GM12878 (cell line): ENCODE data around the gene GSE1. TPM values are rescaled to one million over a fixed set of nuclear protein-coding genes. Genes with fewer than 3 reads are reported as not detected.

Source experiments
- ATAC-seq: fragments of 200-7000 bp; cut with Tn5 transposase; 3 replicates; pipeline ENCODE4 v1.9.1; 2020; ENCODE audit warnings: mild to moderate bottlenecking, moderate library complexity
- BruUV-seq: library from RNA; stranded (reverse); fragments of 400-500 nt; replicated peaks from 2 replicates; lab custom pipeline; 2021; lab: Mats Ljungman, UMichigan
- CTCF ChIA-PET: fragments of 300-600 bp; sonication (Branson Sonifier 250); formaldehyde crosslinking; extraction: SDS; loops from one replicate; lab custom pipeline; 2021; ENCODE audit warnings: inconsistent platforms; lab: Yijun Ruan, JAX
- POLR2A ChIA-PET: fragments of 350-600 bp; formaldehyde crosslinking; extraction: SDS; loops from one replicate; lab custom pipeline; 2021; ENCODE audit warnings: inconsistent platforms; lab: Charles Lee
- RAD21 ChIA-PET: fragments of 300-600 bp; sonication (Branson Sonifier 250); formaldehyde crosslinking; loops from one replicate; lab custom pipeline; 2023; ENCODE audit warnings: antibody characterized with exemption; ENCODE audit not compliant: unreplicated experiment; lab: Charles Lee
- SMC1A ChIA-PET: fragments of 300-600 bp; sonication (Branson Sonifier 250); formaldehyde crosslinking; loops from one replicate; lab custom pipeline; 2023; ENCODE audit not compliant: unreplicated experiment, uncharacterized antibody; lab: Charles Lee
- DNase-seq: peaks from one replicate; pipeline ENCODE4 v3.0.0-alpha.2; 2011; ENCODE audit warnings: low read depth, low spot score
- FAIRE-seq: peaks from 3 replicates; lab custom pipeline; 2011; peaks lifted over from hg19 to GRCh38; lab: Jason Lieb, UNC
- H2AFZ ChIP-seq: 2 replicates; pipeline ENCODE4 v1.6.0; 2011; ENCODE audit warnings: low read depth, low read length, control low read depth; ENCODE audit not compliant: control insufficient read depth
- H3K27ac ChIP-seq: 2 replicates; pipeline ENCODE4 v1.5.1; 2011; ENCODE audit warnings: control low read depth; ENCODE audit not compliant: control insufficient read depth, insufficient read depth
- H3K27me3 ChIP-seq, 2 experiments: replicated peaks in 1 of 2; 2 replicates each; pipeline versions ENCODE4 v1.6.0 to v1.6.1; 2011; ENCODE audit warnings: low read length in 1 of 2; ENCODE audit not compliant: control insufficient read depth in 2 of 2, insufficient read depth in 2 of 2
- H3K36me3 ChIP-seq, 2 experiments: 2 replicates each; pipeline ENCODE4 v1.5.1; 2011; ENCODE audit warnings: low read length in 1 of 2; ENCODE audit not compliant: control insufficient read depth in 2 of 2, insufficient read depth in 2 of 2
- H3K4me1 ChIP-seq: 2 replicates; pipeline ENCODE4 v1.6.1; 2011; ENCODE audit warnings: mild to moderate bottlenecking, low read length, moderate library complexity, mixed read lengths; ENCODE audit not compliant: control insufficient read depth, insufficient read depth
- H3K4me2 ChIP-seq: 2 replicates; pipeline ENCODE4 v1.6.0; 2011; ENCODE audit warnings: control low read depth; ENCODE audit not compliant: control insufficient read depth, insufficient read depth
- H3K4me3 ChIP-seq: fragments of 200-600 bp; sonication (generic); 2 replicates; pipeline ENCODE4 v1.5.1; 2016
- H3K79me2 ChIP-seq: 2 replicates; pipeline ENCODE4 v1.6.0; 2011; ENCODE audit warnings: low read length; ENCODE audit not compliant: control insufficient read depth, insufficient read depth
- H3K9ac ChIP-seq: 2 replicates; pipeline ENCODE4 v1.8.0; 2011; ENCODE audit warnings: low read length, control low read depth, mixed read lengths; ENCODE audit not compliant: control insufficient read depth, insufficient read depth
- H3K9me3 ChIP-seq: replicated peaks from 3 replicates; pipeline ENCODE4 v1.5.1; 2011; ENCODE audit warnings: mild to moderate bottlenecking, low read length; ENCODE audit not compliant: control insufficient read depth, insufficient read depth
- H4K20me1 ChIP-seq: 2 replicates; pipeline ENCODE4 v1.6.0; 2011; ENCODE audit not compliant: control insufficient read depth, insufficient read depth
- ETV6 ChIP-seq, 2 experiments: fragments of 450-650 bp in 1 of 2; IDR thresholded peaks in 1 of 2; conservative IDR thresholded peaks in 1 of 2; 2 replicates each; pipeline ENCODE4 v1.6.1; 2014; ENCODE audit warnings: antibody characterized with exemption in 1 of 2, borderline replicate concordance in 1 of 2, low read depth in 1 of 2, mild to moderate bottlenecking in 1 of 2, moderate library complexity in 1 of 2
- HDAC2 ChIP-seq: fragments of 200-600 bp; sonication (generic); IDR thresholded peaks from 2 replicates; pipeline ENCODE4 v1.6.1; 2017
- NR2C1 ChIP-seq: fragments of 450-650 bp; IDR thresholded peaks from 2 replicates; pipeline ENCODE4 v1.6.1; 2017; ENCODE audit warnings: antibody characterized with exemption, mild to moderate bottlenecking, moderate library complexity
- SMC3 ChIP-seq: IDR thresholded peaks from 2 replicates; pipeline ENCODE4 v1.6.1; 2011; ENCODE audit warnings: low read length, improper control_type of control experiment, borderline replicate concordance
- SP1 ChIP-seq: IDR thresholded peaks from one replicate; pipeline ENCODE4 v1.6.1; 2011; ENCODE audit warnings: low read depth, low read length
- STAT3 ChIP-seq: IDR thresholded peaks from 2 replicates; pipeline ENCODE4 v1.6.1; 2011; ENCODE audit warnings: low read depth, low read length, improper control_type of control experiment
- WRNIP1 ChIP-seq: IDR thresholded peaks from 2 replicates; pipeline ENCODE4 v1.6.1; 2011; ENCODE audit warnings: low read depth, low read length, improper control_type of control experiment, borderline replicate concordance
- ZNF384 ChIP-seq: IDR thresholded peaks from 2 replicates; pipeline ENCODE4 v1.6.1; 2012; ENCODE audit warnings: low read depth, mild to moderate bottlenecking, low read length, improper control_type of control experiment, borderline replicate concordance
- ZNF687 ChIP-seq: fragments of 450-650 bp; IDR thresholded peaks from 2 replicates; pipeline ENCODE4 v1.6.1; 2017; ENCODE audit warnings: mild to moderate bottlenecking, moderate library complexity
- ZSCAN29 ChIP-seq: fragments of 450-650 bp; IDR thresholded peaks from 2 replicates; pipeline ENCODE4 v1.6.1; 2017; ENCODE audit warnings: mild to moderate bottlenecking, moderate library complexity
- WGBS: methylation state at CpG from one replicate; pipeline ENCODE4 v1.1.6; 2016; ENCODE audit warnings: low lambda C conversion rate; ENCODE audit not compliant: insufficient replicate concordance, insufficient coverage; ENCODE audit errors: missing lambda C conversion rate; 5-methylcytosine and 5-hydroxymethylcytosine counted together
- in situ Hi-C: fragments of 300-500 bp; cut with MboI; formaldehyde crosslinking; loops from 9 replicates; pipeline ENCODE4 v1.14.3; 2018; ENCODE audit warnings: mixed read lengths
- intact Hi-C: fragments of 100-400 bp; cut with micrococcal nuclease; formaldehyde crosslinking; loops from one replicate; pipeline ENCODE4 v1.14.2; 2022; ENCODE audit not compliant: unreplicated experiment
- polyA plus RNA-seq, 11 experiments: library from polyadenylated mRNA; depleted of rRNA in 4 of 11; unstranded in 6 of 11; stranded (reverse) in 5 of 11; fragments of >200 nt; fragmentation: Nextera tagmentation in 4 of 11; fragmentation: Illumina TruSeq in 1 of 11; extraction: Ambion mirVana in 4 of 11; extraction: Trizol in 1 of 11; gene quantifications; 1 replicate in 1 of 11; 2 replicates in 10 of 11; pipeline versions ENCODE4 v1.2.1 to v1.2.3, GENCODE V29; 2011 to 2016; ENCODE audit warnings: inconsistent platforms in 2 of 11, missing spikeins in 2 of 11, low read depth in 1 of 11
- total RNA-seq, 4 experiments: library from RNA; depleted of rRNA in 3 of 4; stranded (reverse); fragments of >200 nt in 3 of 4; fragmentation: Illumina TruSeq in 1 of 4; extraction: Trizol in 1 of 4; gene quantifications; 2 replicates each; pipeline versions ENCODE4 v1.2.1 to v1.2.3, GENCODE V29; 2013 to 2021
- TF ChIP-seq, protein P1 (sequence below): fragments of 150-350 bp; IDR thresholded peaks from 2 replicates; pipeline ENCODE4 v1.6.1; 2014; ENCODE audit warnings: mild to moderate bottlenecking, low read depth, low read length
- TF ChIP-seq, protein P2 (sequence below): fragments of 450-650 bp; IDR thresholded peaks from 2 replicates; pipeline ENCODE4 v1.6.1; 2016; ENCODE audit warnings: mild to moderate bottlenecking
- TF ChIP-seq, protein P3 (sequence below): IDR thresholded peaks from 2 replicates; pipeline ENCODE4 v1.6.1; 2011; ENCODE audit warnings: low read depth, low read length, improper control_type of control experiment, borderline replicate concordance

GSE1 gene
- total and polyA plus RNA-seq, 10 of the 15 experiments (the other 5 are each of a cell fraction or from before 2014, with no cell fraction given) = 4.6 to 58.7 (median 18.2) TPM

GRCh38 chr16:85665373-85665740, 52.2 kb downstream of the GSE1 start (continued):
- TF ChIP-seq, protein P1, sequence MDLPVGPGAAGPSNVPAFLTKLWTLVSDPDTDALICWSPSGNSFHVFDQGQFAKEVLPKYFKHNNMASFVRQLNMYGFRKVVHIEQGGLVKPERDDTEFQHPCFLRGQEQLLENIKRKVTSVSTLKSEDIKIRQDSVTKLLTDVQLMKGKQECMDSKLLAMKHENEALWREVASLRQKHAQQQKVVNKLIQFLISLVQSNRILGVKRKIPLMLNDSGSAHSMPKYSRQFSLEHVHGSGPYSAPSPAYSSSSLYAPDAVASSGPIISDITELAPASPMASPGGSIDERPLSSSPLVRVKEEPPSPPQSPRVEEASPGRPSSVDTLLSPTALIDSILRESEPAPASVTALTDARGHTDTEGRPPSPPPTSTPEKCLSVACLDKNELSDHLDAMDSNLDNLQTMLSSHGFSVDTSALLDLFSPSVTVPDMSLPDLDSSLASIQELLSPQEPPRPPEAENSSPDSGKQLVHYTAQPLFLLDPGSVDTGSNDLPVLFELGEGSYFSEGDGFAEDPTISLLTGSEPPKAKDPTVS = no peak
- TF ChIP-seq HDAC2 (no peak), ZSCAN29 (no peak), ZNF384 (no peak), SP1 (no peak), SMC3 (no peak)
- TF ChIP-seq, protein P2, sequence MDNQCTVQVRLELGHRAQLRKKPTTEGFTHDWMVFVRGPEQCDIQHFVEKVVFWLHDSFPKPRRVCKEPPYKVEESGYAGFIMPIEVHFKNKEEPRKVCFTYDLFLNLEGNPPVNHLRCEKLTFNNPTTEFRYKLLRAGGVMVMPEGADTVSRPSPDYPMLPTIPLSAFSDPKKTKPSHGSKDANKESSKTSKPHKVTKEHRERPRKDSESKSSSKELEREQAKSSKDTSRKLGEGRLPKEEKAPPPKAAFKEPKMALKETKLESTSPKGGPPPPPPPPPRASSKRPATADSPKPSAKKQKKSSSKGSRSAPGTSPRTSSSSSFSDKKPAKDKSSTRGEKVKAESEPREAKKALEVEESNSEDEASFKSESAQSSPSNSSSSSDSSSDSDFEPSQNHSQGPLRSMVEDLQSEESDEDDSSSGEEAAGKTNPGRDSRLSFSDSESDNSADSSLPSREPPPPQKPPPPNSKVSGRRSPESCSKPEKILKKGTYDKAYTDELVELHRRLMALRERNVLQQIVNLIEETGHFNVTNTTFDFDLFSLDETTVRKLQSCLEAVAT = no peak
- TF ChIP-seq, protein P3, sequence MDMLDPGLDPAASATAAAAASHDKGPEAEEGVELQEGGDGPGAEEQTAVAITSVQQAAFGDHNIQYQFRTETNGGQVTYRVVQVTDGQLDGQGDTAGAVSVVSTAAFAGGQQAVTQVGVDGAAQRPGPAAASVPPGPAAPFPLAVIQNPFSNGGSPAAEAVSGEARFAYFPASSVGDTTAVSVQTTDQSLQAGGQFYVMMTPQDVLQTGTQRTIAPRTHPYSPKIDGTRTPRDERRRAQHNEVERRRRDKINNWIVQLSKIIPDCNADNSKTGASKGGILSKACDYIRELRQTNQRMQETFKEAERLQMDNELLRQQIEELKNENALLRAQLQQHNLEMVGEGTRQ = no peak

- Histone ChIP-seq H3K36me3 (peaks cover 43 to 58% of the 10 kb centered on the region in 2 experiments), H3K9ac (no peak overlapping the region), H2AFZ (no peak overlapping the region), H3K4me3 (no peak overlapping the region), H3K9me3 (no peaks in the 10 kb centered on the region), H3K27me3 (no peaks in the 10 kb centered on the region), H4K20me1 (no peaks in the 10 kb centered on the region), H3K4me2 (no peak overlapping the region), H3K79me2 (no peaks in the 10 kb centered on the region), H3K4me1 (no peaks in the 10 kb centered on the region), H3K27ac (no peak overlapping the region)
- DNase-seq = no peak
- in situ Hi-C loops (no loop called here), intact Hi-C loops (no loop called here)
- WGBS = 99% methylated on average over 13 of the region's 13 CpGs
- POLR2A ChIA-PET = no interaction called here
- RAD21 ChIA-PET = no interaction called here
- FAIRE-seq = no peak
- SMC1A ChIA-PET = no interaction called here
- BruUV-seq = no TSS peak
- CTCF ChIA-PET = interaction anchor here (0.8 kb wide), 1 partner anchor 10 kb away, joined by 3 read pairs; no protein-coding TSS in a partner anchor
- no peak for ATAC-seq
- TF ChIP-seq WRNIP1 (no peak), ETV6 (conservative IDR thresholded peaks at IDR 0.05 in 1 of 2, IDR thresholded peaks at IDR 0.05 in 1 of 2; ENCODE audit: borderline replicate concordance in 1 of 2, low read depth in 1 of 2) (no peak), NR2C1 (no peak), ZNF687 (no peak), STAT3 (no peak), HDAC2 (no peak)
- TF ChIP-seq, protein P1 = no peak
Measured at GRCh38 chr16:85665929-85666328, 52.8 kb downstream of the GSE1 start.
